ENCODE measurements around the gene CELSR1.
A peak's percentile ranks its signal among the peaks of the same experiment; 100 is the strongest.

Gene CELSR1

GRCh38 chr22:46537225-46537945 is at the start of gene CELSR1:
Gene CELSR1 (minus strand): TSS chr22:46537620. CDS start chr22:46537170, 450 bp downstream.
- Mint-ChIP-seq H3K27ac (no peak within 1 kb of the TSS), H3K27me3 (peaks cover 18% of the 10 kb centered on the region), H3K36me3 (no peaks in the 10 kb centered on the region), H3K4me1 (ENCODE audit: low read depth) (peaks cover 8% of the 10 kb centered on the region), H3K4me3 (peak within 1 kb of the TSS; percentile 53), H3K9me3 (ENCODE audit: low read depth) (no peaks in the 10 kb centered on the region)

- Mint-ChIP-seq H3K4me3 (peak overlapping the region; percentile 9), H3K27me3 (no peaks in the 10 kb centered on the region), H3K9me3 (ENCODE audit: low read depth) (no peaks in the 10 kb centered on the region), H3K4me1 (ENCODE audit: low read depth) (peaks cover 14% of the 10 kb centered on the region), H3K27ac (peak overlapping the region; percentile 34), H3K36me3 (no peaks in the 10 kb centered on the region)
These were observed 49.6 kb upstream of the CELSR1 start for GRCh38 chr22:46587061-46587460.

- Mint-ChIP-seq H3K4me1 (ENCODE audit: low read depth) (peaks cover 12% of the 10 kb centered on the region), H3K4me3 (no peak overlapping the region), H3K9me3 (ENCODE audit: low read depth) (no peaks in the 10 kb centered on the region), H3K27me3 (no peaks in the 10 kb centered on the region), H3K27ac (no peak overlapping the region), H3K36me3 (no peaks in the 10 kb centered on the region)
These were observed 49.2 kb upstream of the CELSR1 start for GRCh38 chr22:46586531-46587011.

- Mint-ChIP-seq H3K4me3 (no peak overlapping the region), H3K27me3 (no peaks in the 10 kb centered on the region), H3K36me3 (no peaks in the 10 kb centered on the region), H3K27ac (no peak overlapping the region), H3K4me1 (ENCODE audit: low read depth) (peaks cover 15% of the 10 kb centered on the region), H3K9me3 (ENCODE audit: low read depth) (no peaks in the 10 kb centered on the region)
These were observed 48.7 kb upstream of the CELSR1 start for GRCh38 chr22:46586123-46586519.

GRCh38 chr22:46585340-46586122 is 48.1 kb upstream of the CELSR1 start:
- no peaks in the 10 kb centered on the region for H3K36me3 Mint-ChIP-seq
- H3K4me3 Mint-ChIP-seq = no peak overlapping the region
- no peaks in the 10 kb centered on the region for H3K27me3 Mint-ChIP-seq
- H3K4me1 Mint-ChIP-seq (ENCODE audit: low read depth) = peaks cover 15% of the 10 kb centered on the region
- H3K9me3 Mint-ChIP-seq (ENCODE audit: low read depth) = no peaks in the 10 kb centered on the region
- no peak overlapping the region for H3K27ac Mint-ChIP-seq

- Mint-ChIP-seq H3K27ac (no peak overlapping the region), H3K9me3 (ENCODE audit: low read depth) (no peaks in the 10 kb centered on the region), H3K4me1 (ENCODE audit: low read depth) (peaks cover 18% of the 10 kb centered on the region), H3K27me3 (no peaks in the 10 kb centered on the region), H3K4me3 (no peak overlapping the region), H3K36me3 (no peaks in the 10 kb centered on the region)
These were observed 46.9 kb upstream of the CELSR1 start for GRCh38 chr22:46584081-46584921.

- peaks cover 21% of the 10 kb centered on the region for H3K4me1 Mint-ChIP-seq (ENCODE audit: low read depth)
- H3K27me3 Mint-ChIP-seq = no peaks in the 10 kb centered on the region
- H3K36me3 Mint-ChIP-seq = no peaks in the 10 kb centered on the region
- no peak overlapping the region for H3K4me3 Mint-ChIP-seq
- no peak overlapping the region for H3K27ac Mint-ChIP-seq
- no peaks in the 10 kb centered on the region for H3K9me3 Mint-ChIP-seq (ENCODE audit: low read depth)
These were observed 46.2 kb upstream of the CELSR1 start for GRCh38 chr22:46583571-46583970.

- Mint-ChIP-seq H3K4me1 (ENCODE audit: low read depth) (peaks cover 27% of the 10 kb centered on the region), H3K27me3 (no peaks in the 10 kb centered on the region), H3K36me3 (no peaks in the 10 kb centered on the region), H3K4me3 (no peak overlapping the region), H3K27ac (no peak overlapping the region), H3K9me3 (ENCODE audit: low read depth) (no peaks in the 10 kb centered on the region)
These were observed 45.0 kb upstream of the CELSR1 start for GRCh38 chr22:46582281-46582933.

- no peak overlapping the region for H3K4me3 Mint-ChIP-seq
- H3K36me3 Mint-ChIP-seq = no peaks in the 10 kb centered on the region
- peaks cover 20% of the 10 kb centered on the region for H3K4me1 Mint-ChIP-seq (ENCODE audit: low read depth)
- H3K9me3 Mint-ChIP-seq (ENCODE audit: low read depth) = no peaks in the 10 kb centered on the region
- H3K27ac Mint-ChIP-seq = no peak overlapping the region
- no peaks in the 10 kb centered on the region for H3K27me3 Mint-ChIP-seq
These were observed 44.3 kb upstream of the CELSR1 start for GRCh38 chr22:46581538-46582244.

- H3K4me1 Mint-ChIP-seq (ENCODE audit: low read depth) = peaks cover 22% of the 10 kb centered on the region
These were observed 43.6 kb upstream of the CELSR1 start for GRCh38 chr22:46580940-46581537.

GRCh38 chr22:46579751-46580449 is 42.5 kb upstream of the CELSR1 start:
- Mint-ChIP-seq H3K9me3 (ENCODE audit: low read depth) (no peaks in the 10 kb centered on the region), H3K36me3 (no peaks in the 10 kb centered on the region), H3K4me1 (ENCODE audit: low read depth) (peaks cover 29% of the 10 kb centered on the region), H3K27ac (no peak overlapping the region), H3K4me3 (no peak overlapping the region), H3K27me3 (no peaks in the 10 kb centered on the region)

More at GRCh38 chr22:46580940-46581537, 43.6 kb upstream of the CELSR1 start:
- no peak overlapping the region for H3K4me3 Mint-ChIP-seq
- no peaks in the 10 kb centered on the region for H3K27me3 Mint-ChIP-seq
- no peaks in the 10 kb centered on the region for H3K36me3 Mint-ChIP-seq
- H3K27ac Mint-ChIP-seq = no peak overlapping the region
- no peaks in the 10 kb centered on the region for H3K9me3 Mint-ChIP-seq (ENCODE audit: low read depth)

- no peaks in the 10 kb centered on the region for H3K9me3 Mint-ChIP-seq (ENCODE audit: low read depth)
These were observed 41.6 kb upstream of the CELSR1 start for GRCh38 chr22:46578824-46579561.

More at GRCh38 chr22:46578824-46579561, 41.6 kb upstream of the CELSR1 start:
- Mint-ChIP-seq H3K36me3 (no peaks in the 10 kb centered on the region), H3K27me3 (no peaks in the 10 kb centered on the region), H3K4me3 (peak overlapping the region; percentile 93), H3K27ac (peak overlapping the region; percentile 34), H3K4me1 (ENCODE audit: low read depth) (peaks cover 29% of the 10 kb centered on the region)
